NCI-H146 treated with DMSO at 0.1 percent for 48 hours (cell line): ENCODE measurements around the gene NTHL1.
"Not testable (repeated sequence)": the region's sequence is repeated elsewhere in the genome, so short reads cannot be mapped to it uniquely, and the experiment has no call there.

Source experiments
- DNase-seq: peaks from one replicate; lab custom pipeline; 2025; ENCODE audit not compliant: unreplicated experiment; lab: John Stamatoyannopoulos, UW

Gene NTHL1

DNA sequence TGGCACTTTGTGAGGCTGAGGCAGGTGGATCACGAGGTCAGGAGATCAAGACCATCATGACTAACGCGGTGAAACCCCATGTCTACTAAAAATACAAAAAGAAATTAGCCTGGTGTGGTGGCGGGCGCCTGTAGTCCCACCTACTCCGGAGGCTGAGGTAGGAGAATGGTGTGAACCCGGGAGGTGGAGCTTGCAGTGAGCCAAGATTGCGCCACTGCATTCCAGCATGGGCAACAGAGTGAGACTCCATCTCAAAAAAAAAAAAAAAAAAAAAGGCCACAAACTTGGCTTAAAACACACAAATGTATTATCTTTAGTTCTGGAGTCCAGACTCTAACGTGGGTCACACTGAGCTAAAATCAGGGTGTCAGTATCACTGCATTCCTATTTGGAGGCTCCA lies 35.9 kb downstream of the NTHL1 start:
- not testable (repeated sequence) for DNase-seq

DNA sequence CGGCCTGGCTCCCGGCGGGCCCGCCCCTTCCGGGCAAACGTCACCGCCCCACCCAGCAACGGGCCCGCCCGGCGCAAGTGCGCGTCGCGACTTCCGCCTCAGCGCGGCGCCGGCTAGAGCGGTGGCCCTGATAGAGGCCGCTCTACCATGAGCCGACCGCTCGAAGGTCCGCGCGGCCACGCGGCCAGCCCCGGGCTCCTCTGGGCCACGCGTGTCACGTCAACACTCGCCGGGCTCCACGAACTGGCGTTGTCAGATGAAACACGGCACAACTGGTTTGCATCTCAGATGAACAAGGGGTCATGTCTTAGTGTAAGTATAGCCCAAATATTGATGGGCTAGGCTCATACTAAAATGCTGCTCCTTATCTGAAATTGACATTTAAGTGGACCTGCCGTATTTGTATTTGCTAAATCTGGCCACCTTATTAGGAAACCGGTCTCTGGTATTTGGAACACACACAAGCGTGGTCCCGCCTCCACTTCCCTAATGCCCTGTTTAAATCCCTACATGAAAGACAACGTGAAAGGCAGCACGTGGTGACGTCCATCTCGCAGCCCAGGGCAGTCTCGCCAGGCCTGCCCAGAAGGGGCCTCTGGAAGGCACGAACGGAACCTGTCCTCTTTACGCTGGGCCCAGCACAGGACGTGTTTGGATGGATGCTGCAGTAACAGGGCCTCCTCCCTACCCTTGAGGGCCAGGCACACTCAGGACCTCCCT lies 37.7 kb downstream of the NTHL1 start, which contains the start of gene ZNF598:
Gene ZNF598 (minus strand): TSS at position 31 of the 720 bp plus-strand sequence.
- DNase-seq: peak; percentile 59

DNA sequence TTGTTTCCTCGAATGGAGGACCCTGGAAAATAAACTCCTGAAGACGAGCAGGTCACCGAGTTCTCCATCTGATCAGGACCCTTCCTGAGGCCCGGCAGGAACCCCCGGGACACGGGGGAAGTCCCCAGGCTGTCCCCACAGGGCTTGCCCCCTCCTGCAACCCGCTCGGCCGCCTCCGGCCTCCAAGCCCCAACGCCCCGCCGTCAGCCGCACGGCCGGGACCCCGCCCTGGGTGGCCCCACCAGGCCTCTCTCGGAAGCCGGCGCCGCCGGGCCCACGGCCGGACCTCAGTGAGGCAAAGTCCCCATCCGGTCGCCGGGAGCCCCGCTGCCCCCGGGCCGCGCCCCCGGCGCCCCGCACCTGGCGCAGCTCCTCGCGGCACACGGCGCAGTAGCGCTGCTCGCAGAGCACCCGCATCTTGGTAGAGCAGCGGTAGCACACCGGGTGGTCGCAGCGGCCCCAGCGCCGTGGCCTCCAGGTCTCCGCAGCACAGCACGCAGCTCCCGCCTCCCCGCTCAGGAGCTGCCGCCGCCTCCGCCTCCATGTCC lies 38.4 kb downstream of the NTHL1 start:
- DNase-seq: no peak

GRCh38 chr16:2008631-2009163 lies 38.9 kb downstream of the NTHL1 start:
- no peak for DNase-seq

- DNase-seq: no peak
Measured at GRCh38 chr16:2008009-2008526, 39.6 kb downstream of the NTHL1 start.

DNA sequence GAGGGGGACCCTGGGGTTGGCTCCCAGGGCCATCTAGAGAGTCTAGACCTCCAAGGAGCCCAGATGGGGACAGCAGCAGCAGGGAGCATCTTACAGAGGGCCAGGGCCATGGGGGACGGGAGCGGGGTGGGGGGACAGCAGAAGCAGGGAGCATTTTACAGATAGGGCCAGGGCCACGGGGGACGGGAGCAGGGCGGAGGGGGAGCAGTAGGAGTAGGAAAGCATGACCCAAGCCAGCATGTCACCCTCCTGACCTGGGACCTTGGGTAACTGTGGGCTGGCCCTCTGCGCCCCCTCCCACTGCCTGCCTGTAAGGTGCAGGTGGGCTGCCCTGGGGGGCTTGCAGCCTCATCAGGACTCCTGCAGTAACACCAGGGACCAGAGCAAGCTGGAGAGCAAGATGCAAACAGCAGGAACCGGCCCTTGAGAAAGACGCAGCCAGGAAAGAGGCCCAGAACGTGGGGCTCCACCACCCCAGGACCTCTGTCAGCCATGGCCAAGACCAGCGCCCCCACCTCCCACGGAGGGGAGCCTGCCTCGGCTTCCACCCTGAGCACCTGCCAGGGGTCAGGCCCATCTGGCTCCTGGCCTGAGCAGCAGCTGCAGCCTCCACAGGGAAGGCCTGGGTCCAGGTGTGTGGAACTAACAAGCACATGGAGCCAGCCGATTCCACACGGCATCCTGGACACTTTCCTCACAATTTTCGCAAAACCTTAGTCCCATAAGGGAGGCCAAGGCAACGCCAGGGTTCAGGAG lies 40.4 kb downstream of the NTHL1 start:
- DNase-seq: no peak

- no peak for DNase-seq
Measured at GRCh38 chr16:2006317-2006716, 41.3 kb downstream of the NTHL1 start.

- no peak for DNase-seq
Measured at GRCh38 chr16:2005646-2006045, 42.0 kb downstream of the NTHL1 start.

DNA sequence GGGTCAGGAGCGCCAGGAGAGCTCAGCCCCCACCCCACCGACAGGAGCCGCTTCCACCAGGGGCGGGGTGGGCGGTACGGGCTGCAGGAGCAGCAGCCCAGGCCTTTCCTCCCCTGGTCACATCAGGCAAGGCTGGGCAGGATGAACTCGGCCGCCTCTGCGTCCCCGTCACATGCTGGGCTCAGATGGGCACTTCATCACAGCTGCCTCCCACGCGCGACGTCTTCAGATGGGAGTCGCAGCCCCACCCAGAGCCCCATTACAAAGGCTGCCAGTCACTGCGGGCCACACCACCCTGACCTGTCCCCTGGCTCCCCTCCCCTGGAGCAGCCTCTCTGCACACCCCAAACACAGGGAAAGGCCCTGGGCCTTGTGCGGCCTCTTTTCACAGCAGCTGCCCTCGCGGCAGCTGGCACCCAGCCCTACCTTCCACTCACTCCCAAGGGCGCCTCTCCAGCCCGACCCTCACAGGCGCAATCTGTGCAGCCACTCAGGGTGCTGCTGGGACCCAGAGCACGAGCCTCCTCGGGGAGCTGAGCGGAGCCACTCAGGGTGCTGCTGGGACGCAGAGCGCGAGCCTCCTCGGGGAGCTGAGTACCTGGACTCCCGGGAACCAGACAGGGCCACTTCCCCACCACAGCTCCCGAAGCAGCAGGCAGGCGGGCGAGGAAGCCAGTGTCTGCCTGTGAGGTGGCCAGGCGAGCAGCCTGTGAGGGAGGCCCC lies 42.7 kb downstream of the NTHL1 start:
- DNase-seq: no peak

GRCh38 chr16:2003827-2004641 lies 43.6 kb downstream of the NTHL1 start:
- DNase-seq: peak; percentile 91

GRCh38 chr16:2003231-2003826 lies 44.3 kb downstream of the NTHL1 start:
- DNase-seq: no peak

- DNase-seq: no peak
Measured at GRCh38 chr16:2002406-2003230, 45.0 kb downstream of the NTHL1 start.

DNA sequence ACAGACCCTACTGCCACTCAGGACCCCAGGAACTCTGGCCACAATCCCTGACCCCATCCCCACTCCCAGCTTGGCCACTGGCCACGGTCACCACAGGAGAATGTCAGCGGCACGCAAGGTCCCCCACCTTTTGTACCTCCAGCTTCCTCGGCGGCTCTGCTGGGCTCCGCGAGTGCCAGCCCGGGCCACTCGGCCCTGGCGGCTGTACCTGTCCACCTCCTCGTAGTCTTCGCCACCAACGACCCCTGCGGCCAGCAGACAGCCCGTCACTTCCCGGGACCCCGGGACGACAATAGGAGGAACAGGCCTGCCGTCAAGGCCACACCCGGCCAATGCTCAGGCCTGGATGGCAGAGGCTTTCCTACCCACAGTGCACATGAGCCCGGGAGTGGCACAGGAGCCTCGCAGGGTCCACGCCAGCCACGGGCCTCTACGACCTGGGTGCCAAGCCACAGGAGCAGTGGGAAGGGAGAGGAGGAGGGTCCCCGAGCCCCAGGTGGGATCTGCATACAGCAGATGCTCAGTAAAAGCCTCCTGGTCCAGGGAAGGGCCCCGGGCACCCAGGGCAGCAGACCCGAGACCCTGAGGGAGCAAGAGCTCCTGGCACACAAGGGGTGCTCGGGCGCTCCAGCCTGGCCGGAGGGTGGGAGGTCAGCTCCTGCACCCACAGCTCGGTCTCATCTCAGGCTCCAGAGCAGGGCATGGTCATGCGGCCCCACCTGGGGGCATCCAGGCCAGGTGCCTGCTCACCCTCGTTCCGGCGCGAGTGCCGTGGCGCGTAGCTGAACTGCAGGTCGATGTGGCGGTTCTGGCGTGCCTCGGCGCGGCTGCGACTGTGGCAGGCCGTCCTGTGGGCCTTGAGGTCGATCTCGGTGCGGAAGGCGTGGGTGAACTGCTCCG lies 45.9 kb downstream of the NTHL1 start:
- DNase-seq: no peak

- no peak for DNase-seq
Measured at GRCh38 chr16:2001035-2001434, 46.6 kb downstream of the NTHL1 start.

- no peak for DNase-seq
Measured at GRCh38 chr16:1999866-2000514, 47.6 kb downstream of the NTHL1 start.

GRCh38 chr16:1998852-1999801 lies 48.5 kb downstream of the NTHL1 start:
- DNase-seq: no peak
